ENCODE results near the gene KIF3A.

GRCh38 chr5:132746954-132747615 lies 9.7 kb upstream of the KIF3A start, which contains the start of gene CCNI2:
- TF ChIP-seq CTCF (IDR thresholded peaks at IDR 0.05), result no peak
- no peak for TF ChIP-seq POLR2A (IDR thresholded peaks at IDR 0.05)
